GM12878 (cell line): ENCODE results near the gene PRDM15. TPM values are rescaled to one million over a fixed set of nuclear protein-coding genes. Genes with fewer than 3 reads are reported as not detected.

Experiments used
- ATAC-seq: fragments of 200-7000 bp; cut with Tn5 transposase; 3 replicates; pipeline ENCODE4 v1.9.1; 2020; ENCODE audit warnings: mild to moderate bottlenecking, moderate library complexity
- BruUV-seq: library from RNA; stranded (reverse); fragments of 400-500 nt; replicated peaks from 2 replicates; lab custom pipeline; 2021; lab: Mats Ljungman, UMichigan
- CTCF ChIA-PET: fragments of 300-600 bp; sonication (Branson Sonifier 250); formaldehyde crosslinking; extraction: SDS; loops from one replicate; lab custom pipeline; 2021; ENCODE audit warnings: inconsistent platforms; lab: Yijun Ruan, JAX
- POLR2A ChIA-PET: fragments of 350-600 bp; formaldehyde crosslinking; extraction: SDS; loops from one replicate; lab custom pipeline; 2021; ENCODE audit warnings: inconsistent platforms; lab: Charles Lee
- RAD21 ChIA-PET: fragments of 300-600 bp; sonication (Branson Sonifier 250); formaldehyde crosslinking; loops from one replicate; lab custom pipeline; 2023; ENCODE audit warnings: antibody characterized with exemption; ENCODE audit not compliant: unreplicated experiment; lab: Charles Lee
- SMC1A ChIA-PET: fragments of 300-600 bp; sonication (Branson Sonifier 250); formaldehyde crosslinking; loops from one replicate; lab custom pipeline; 2023; ENCODE audit not compliant: unreplicated experiment, uncharacterized antibody; lab: Charles Lee
- DNase-seq: peaks from one replicate; pipeline ENCODE4 v3.0.0-alpha.2; 2011; ENCODE audit warnings: low read depth, low spot score
- FAIRE-seq: peaks from 3 replicates; lab custom pipeline; 2011; peaks lifted over from hg19 to GRCh38; lab: Jason Lieb, UNC
- H2AFZ ChIP-seq: 2 replicates; pipeline ENCODE4 v1.6.0; 2011; ENCODE audit warnings: low read depth, low read length, control low read depth; ENCODE audit not compliant: control insufficient read depth
- H3K27ac ChIP-seq: 2 replicates; pipeline ENCODE4 v1.5.1; 2011; ENCODE audit warnings: control low read depth; ENCODE audit not compliant: control insufficient read depth, insufficient read depth
- H3K27me3 ChIP-seq, 2 experiments: replicated peaks in 1 of 2; 2 replicates each; pipeline versions ENCODE4 v1.6.0 to v1.6.1; 2011; ENCODE audit warnings: low read length in 1 of 2; ENCODE audit not compliant: control insufficient read depth in 2 of 2, insufficient read depth in 2 of 2
- H3K36me3 ChIP-seq, 2 experiments: 2 replicates each; pipeline ENCODE4 v1.5.1; 2011; ENCODE audit warnings: low read length in 1 of 2; ENCODE audit not compliant: control insufficient read depth in 2 of 2, insufficient read depth in 2 of 2
- H3K4me1 ChIP-seq: 2 replicates; pipeline ENCODE4 v1.6.1; 2011; ENCODE audit warnings: mild to moderate bottlenecking, low read length, moderate library complexity, mixed read lengths; ENCODE audit not compliant: control insufficient read depth, insufficient read depth
- H3K4me2 ChIP-seq: 2 replicates; pipeline ENCODE4 v1.6.0; 2011; ENCODE audit warnings: control low read depth; ENCODE audit not compliant: control insufficient read depth, insufficient read depth
- H3K4me3 ChIP-seq: fragments of 200-600 bp; sonication (generic); 2 replicates; pipeline ENCODE4 v1.5.1; 2016
- H3K79me2 ChIP-seq: 2 replicates; pipeline ENCODE4 v1.6.0; 2011; ENCODE audit warnings: low read length; ENCODE audit not compliant: control insufficient read depth, insufficient read depth
- H3K9ac ChIP-seq: 2 replicates; pipeline ENCODE4 v1.8.0; 2011; ENCODE audit warnings: low read length, control low read depth, mixed read lengths; ENCODE audit not compliant: control insufficient read depth, insufficient read depth
- H3K9me3 ChIP-seq: replicated peaks from 3 replicates; pipeline ENCODE4 v1.5.1; 2011; ENCODE audit warnings: mild to moderate bottlenecking, low read length; ENCODE audit not compliant: control insufficient read depth, insufficient read depth
- H4K20me1 ChIP-seq: 2 replicates; pipeline ENCODE4 v1.6.0; 2011; ENCODE audit not compliant: control insufficient read depth, insufficient read depth
- CREB1 ChIP-seq: IDR thresholded peaks from 2 replicates; pipeline ENCODE4 v1.6.1; 2012; ENCODE audit warnings: low read depth, mild to moderate bottlenecking, inconsistent platforms
- EED ChIP-seq: sonication (generic); IDR thresholded peaks from 2 replicates; pipeline ENCODE4 v1.6.1; 2016; ENCODE audit warnings: antibody characterized with exemption, low read depth
- EGR1 ChIP-seq, 2 experiments: IDR thresholded peaks; 1 replicate in 1 of 2; 2 replicates in 1 of 2; pipeline ENCODE4 v1.6.1; 2011 to 2012; ENCODE audit warnings: low read depth in 2 of 2, low read length in 2 of 2, borderline replicate concordance in 1 of 2, mild to moderate bottlenecking in 1 of 2, moderate library complexity in 1 of 2
- MEF2B ChIP-seq: fragments of 450-650 bp; IDR thresholded peaks from 2 replicates; pipeline ENCODE4 v1.6.1; 2018; ENCODE audit warnings: mild to moderate bottlenecking, moderate library complexity; ENCODE audit not compliant: partially characterized antibody, poor library complexity, severe bottlenecking
- MTA2 ChIP-seq: fragments of 450-650 bp; IDR thresholded peaks from 2 replicates; pipeline ENCODE4 v1.6.1; 2016; ENCODE audit warnings: low read depth, mild to moderate bottlenecking, moderate library complexity
- SMAD5 ChIP-seq: IDR thresholded peaks from 2 replicates; pipeline ENCODE4 v1.6.1; 2016; ENCODE audit warnings: antibody characterized with exemption, low read depth
- SRF ChIP-seq, 2 experiments: IDR thresholded peaks; 2 replicates each; pipeline ENCODE4 v1.6.1; 2011; ENCODE audit warnings: low read depth in 2 of 2, low read length in 2 of 2, mild to moderate bottlenecking in 1 of 2, moderate library complexity in 1 of 2
- SUPT20H ChIP-seq: IDR thresholded peaks from 2 replicates; pipeline ENCODE4 v1.6.1; 2011; ENCODE audit warnings: low read depth, mild to moderate bottlenecking, low read length, moderate library complexity, borderline replicate concordance; ENCODE audit not compliant: control insufficient read depth
- TCF12 ChIP-seq: IDR thresholded peaks from 2 replicates; pipeline ENCODE4 v1.6.1; 2011; ENCODE audit warnings: low read depth, mild to moderate bottlenecking, low read length
- YY1 ChIP-seq: IDR thresholded peaks from 2 replicates; pipeline ENCODE4 v1.6.1; 2011; ENCODE audit warnings: low read depth, mild to moderate bottlenecking, low read length
- ZBED1 ChIP-seq: IDR thresholded peaks from 2 replicates; pipeline ENCODE4 v1.6.1; 2016; ENCODE audit warnings: borderline replicate concordance
- WGBS: methylation state at CpG from one replicate; pipeline ENCODE4 v1.1.6; 2016; ENCODE audit warnings: low lambda C conversion rate; ENCODE audit not compliant: insufficient replicate concordance, insufficient coverage; ENCODE audit errors: missing lambda C conversion rate; 5-methylcytosine and 5-hydroxymethylcytosine counted together
- in situ Hi-C: fragments of 300-500 bp; cut with MboI; formaldehyde crosslinking; loops from 9 replicates; pipeline ENCODE4 v1.14.3; 2018; ENCODE audit warnings: mixed read lengths
- intact Hi-C: fragments of 100-400 bp; cut with micrococcal nuclease; formaldehyde crosslinking; loops from one replicate; pipeline ENCODE4 v1.14.2; 2022; ENCODE audit not compliant: unreplicated experiment
- polyA plus RNA-seq, 11 experiments: library from polyadenylated mRNA; depleted of rRNA in 4 of 11; unstranded in 6 of 11; stranded (reverse) in 5 of 11; fragments of >200 nt; fragmentation: Nextera tagmentation in 4 of 11; fragmentation: Illumina TruSeq in 1 of 11; extraction: Ambion mirVana in 4 of 11; extraction: Trizol in 1 of 11; gene quantifications; 1 replicate in 1 of 11; 2 replicates in 10 of 11; pipeline versions ENCODE4 v1.2.1 to v1.2.3, GENCODE V29; 2011 to 2016; ENCODE audit warnings: inconsistent platforms in 2 of 11, missing spikeins in 2 of 11, low read depth in 1 of 11
- total RNA-seq, 4 experiments: library from RNA; depleted of rRNA in 3 of 4; stranded (reverse); fragments of >200 nt in 3 of 4; fragmentation: Illumina TruSeq in 1 of 4; extraction: Trizol in 1 of 4; gene quantifications; 2 replicates each; pipeline versions ENCODE4 v1.2.1 to v1.2.3, GENCODE V29; 2013 to 2021
- TF ChIP-seq, protein P1 (sequence below): fragments of 450-650 bp; IDR thresholded peaks from 2 replicates; pipeline ENCODE4 v1.6.1; 2016; ENCODE audit warnings: mild to moderate bottlenecking
- TF ChIP-seq, protein P2 (sequence below), 3 experiments: IDR thresholded peaks in 2 of 3; conservative IDR thresholded peaks in 1 of 3; 2 replicates each; pipeline ENCODE4 v1.5.1; 2011; ENCODE audit warnings: low read depth in 3 of 3, low read length in 3 of 3, mild to moderate bottlenecking in 3 of 3, control low read depth in 2 of 3, moderate library complexity in 2 of 3, inconsistent platforms in 1 of 3, mixed read lengths in 1 of 3; ENCODE audit not compliant: control insufficient read depth in 2 of 3, insufficient read depth in 1 of 3; ENCODE audit errors: extremely low read depth in 1 of 3

The PRDM15 gene
- total and polyA plus RNA-seq, 10 of the 15 experiments (the other 5 are each of a cell fraction or from before 2014, with no cell fraction given), result 2.2 to 16.0 (median 8.6) TPM

DNA sequence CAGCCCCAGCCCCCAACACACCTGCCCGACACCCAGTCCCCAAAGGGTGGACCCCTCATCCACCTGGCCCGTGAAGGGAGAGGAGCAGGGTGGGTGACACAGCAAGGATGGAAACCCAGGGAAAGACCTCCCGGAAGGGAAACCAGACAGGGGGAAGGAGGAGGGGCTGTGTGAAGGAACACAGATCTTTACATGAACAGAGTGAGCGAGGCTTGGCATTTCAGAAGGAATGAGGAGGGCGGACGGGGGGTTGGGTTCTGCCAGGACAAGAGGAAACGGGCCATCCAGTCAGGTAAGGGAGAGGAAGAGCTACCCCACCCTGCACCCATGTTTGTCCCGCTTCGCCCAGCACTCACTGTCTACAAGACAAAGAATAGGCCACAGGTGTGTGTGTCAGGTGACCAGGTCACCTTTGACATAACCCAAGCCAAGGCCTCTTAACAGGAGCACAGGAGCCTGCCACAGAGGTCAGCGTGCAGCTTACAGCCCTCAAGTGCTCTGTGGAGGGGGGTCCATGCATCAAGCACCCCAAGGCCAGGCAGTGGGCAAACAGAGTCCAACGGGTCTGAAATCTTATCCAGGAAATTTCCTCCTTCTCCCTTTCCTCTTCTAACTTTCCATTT lies 18.0 kb upstream of the PRDM15 start:
- ChIA-PET POLR2A (interaction anchor here (0.6 kb wide), 1 partner anchor 55 kb away, joined by 5 read pairs; no protein-coding TSS in a partner anchor), CTCF (no interaction called here)
- peaks cover 11% of the 10 kb centered on the region for H3K4me1 ChIP-seq
- TF ChIP-seq SRF (IDR thresholded peaks at IDR 0.05; ENCODE audit: low read depth in 2 of 2, low read length in 2 of 2) (no peak), YY1 (no peak), MTA2 (no peak), CREB1 (no peak), EED (no peak), SUPT20H (no peak), MEF2B (no peak), ZBED1 (no peak), TCF12 (no peak), EGR1 (IDR thresholded peaks at IDR 0.05; ENCODE audit: borderline replicate concordance in 1 of 2, low read depth in 2 of 2, low read length in 2 of 2) (no peak), SMAD5 (no peak)
- TF ChIP-seq, protein P1, sequence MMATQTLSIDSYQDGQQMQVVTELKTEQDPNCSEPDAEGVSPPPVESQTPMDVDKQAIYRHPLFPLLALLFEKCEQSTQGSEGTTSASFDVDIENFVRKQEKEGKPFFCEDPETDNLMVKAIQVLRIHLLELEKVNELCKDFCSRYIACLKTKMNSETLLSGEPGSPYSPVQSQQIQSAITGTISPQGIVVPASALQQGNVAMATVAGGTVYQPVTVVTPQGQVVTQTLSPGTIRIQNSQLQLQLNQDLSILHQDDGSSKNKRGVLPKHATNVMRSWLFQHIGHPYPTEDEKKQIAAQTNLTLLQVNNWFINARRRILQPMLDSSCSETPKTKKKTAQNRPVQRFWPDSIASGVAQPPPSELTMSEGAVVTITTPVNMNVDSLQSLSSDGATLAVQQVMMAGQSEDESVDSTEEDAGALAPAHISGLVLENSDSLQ, result no peak
- TF ChIP-seq, protein P2, sequence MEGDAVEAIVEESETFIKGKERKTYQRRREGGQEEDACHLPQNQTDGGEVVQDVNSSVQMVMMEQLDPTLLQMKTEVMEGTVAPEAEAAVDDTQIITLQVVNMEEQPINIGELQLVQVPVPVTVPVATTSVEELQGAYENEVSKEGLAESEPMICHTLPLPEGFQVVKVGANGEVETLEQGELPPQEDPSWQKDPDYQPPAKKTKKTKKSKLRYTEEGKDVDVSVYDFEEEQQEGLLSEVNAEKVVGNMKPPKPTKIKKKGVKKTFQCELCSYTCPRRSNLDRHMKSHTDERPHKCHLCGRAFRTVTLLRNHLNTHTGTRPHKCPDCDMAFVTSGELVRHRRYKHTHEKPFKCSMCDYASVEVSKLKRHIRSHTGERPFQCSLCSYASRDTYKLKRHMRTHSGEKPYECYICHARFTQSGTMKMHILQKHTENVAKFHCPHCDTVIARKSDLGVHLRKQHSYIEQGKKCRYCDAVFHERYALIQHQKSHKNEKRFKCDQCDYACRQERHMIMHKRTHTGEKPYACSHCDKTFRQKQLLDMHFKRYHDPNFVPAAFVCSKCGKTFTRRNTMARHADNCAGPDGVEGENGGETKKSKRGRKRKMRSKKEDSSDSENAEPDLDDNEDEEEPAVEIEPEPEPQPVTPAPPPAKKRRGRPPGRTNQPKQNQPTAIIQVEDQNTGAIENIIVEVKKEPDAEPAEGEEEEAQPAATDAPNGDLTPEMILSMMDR (IDR thresholded peaks at IDR 0.05 in 2 of 3, conservative IDR thresholded peaks at IDR 0.05 in 1 of 3; ENCODE audit: control insufficient read depth in 2 of 3, extremely low read depth in 1 of 3, insufficient read depth in 1 of 3, low read depth in 3 of 3, low read length in 3 of 3), result no peak
- TF ChIP-seq, all 136 proteins: peak for 0
- ChIA-PET SMC1A (interaction anchor here (0.9 kb wide), 1 partner anchor 29 kb away, joined by 3 read pairs; no protein-coding TSS in a partner anchor), RAD21 (no interaction called here)
- in situ Hi-C loops (no loop called here), intact Hi-C loops (no loop called here)
- no peak overlapping the region for H3K4me2 ChIP-seq
- 94% methylated on average over 8 of the region's 11 CpGs for WGBS
- H2AFZ ChIP-seq, result no peak overlapping the region
- no peak overlapping the region for H3K9ac ChIP-seq
- H4K20me1 ChIP-seq, result no peaks in the 10 kb centered on the region
- H3K36me3 ChIP-seq, result peaks cover 3 to 9% of the 10 kb centered on the region in 2 experiments
- no TSS peak for BruUV-seq
- no peak for DNase-seq
- H3K27ac ChIP-seq, result no peak overlapping the region
- no peak for FAIRE-seq
- no peaks in the 10 kb centered on the region for H3K27me3 ChIP-seq
- H3K4me3 ChIP-seq, result no peak overlapping the region
- no peaks in the 10 kb centered on the region for H3K9me3 ChIP-seq
- H3K79me2 ChIP-seq, result no peaks in the 10 kb centered on the region
- ATAC-seq, result no peak
